Large intestine (tissue), 3 donors: ENCODE data around the gene HTT. TPM values are rescaled to one million over a fixed set of nuclear protein-coding genes. Genes with fewer than 3 reads are reported as not detected.

ENCODE experiments used
- DNase-seq, 2 donors: peaks; one replicate each; pipeline versions ENCODE4 v3.0.0 to v3.0.0-alpha.2; 2013
- H3K27ac ChIP-seq: one replicate; pipeline ENCODE4 v1.5.1; 2013; ENCODE audit warnings: low read length
- H3K27me3 ChIP-seq: 2 replicates; pipeline ENCODE4 v1.6.1; 2013; ENCODE audit warnings: low read length; ENCODE audit not compliant: control insufficient read depth, insufficient read depth
- H3K36me3 ChIP-seq: 2 replicates; pipeline ENCODE4 v1.6.1; 2013; ENCODE audit warnings: low read length; ENCODE audit not compliant: control insufficient read depth, insufficient read depth
- H3K4me1 ChIP-seq: one replicate; pipeline ENCODE4 v1.6.1; 2013; ENCODE audit warnings: low read length; ENCODE audit not compliant: control insufficient read depth, insufficient read depth
- H3K4me3 ChIP-seq: one replicate; pipeline ENCODE4 v1.5.1; 2013; ENCODE audit warnings: low read length
- H3K9me3 ChIP-seq: one replicate; pipeline ENCODE4 v1.6.1; 2013; ENCODE audit warnings: mild to moderate bottlenecking, low read depth, low read length, moderate library complexity; ENCODE audit not compliant: control insufficient read depth
- WGBS: methylation state at CpG from one replicate; pipeline ENCODE4 v1.1.5; 2013; ENCODE audit warnings: low lambda C conversion rate; ENCODE audit not compliant: insufficient coverage; 5-methylcytosine and 5-hydroxymethylcytosine counted together
- polyA plus RNA-seq: library from polyadenylated mRNA; unstranded; fragments of 120-200 nt; gene quantifications from one replicate; pipeline ENCODE4 v1.2.1, GENCODE V29; 2013

HTT gene
- polyA plus RNA-seq, 1 donor: 29.8 TPM

DNA sequence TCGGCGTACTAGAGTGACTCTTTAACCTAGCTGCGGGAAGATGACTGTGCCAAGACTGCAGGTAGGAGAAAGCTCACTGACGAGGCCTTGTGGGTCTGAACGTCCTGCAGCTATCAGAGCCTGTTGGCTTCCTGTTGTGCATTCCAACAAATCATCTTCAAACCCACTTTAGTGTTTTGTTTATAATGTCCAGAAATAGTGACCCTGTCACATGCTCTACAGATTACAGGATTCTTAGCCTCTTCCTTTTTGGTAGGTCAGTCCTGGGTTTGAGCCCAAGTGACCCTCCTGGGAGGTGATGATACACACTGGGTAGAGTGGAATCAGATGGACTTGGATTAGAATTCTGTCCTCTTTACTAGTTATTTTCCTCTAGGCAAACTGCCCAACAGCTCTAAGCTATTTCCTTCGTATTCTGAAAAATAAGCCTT, 33.2 kb downstream of the HTT start:
- H3K36me3 ChIP-seq: peaks cover 65% of the 10 kb centered on the region
- no peaks in the 10 kb centered on the region for H3K27me3 ChIP-seq
- H3K9me3 ChIP-seq: no peaks in the 10 kb centered on the region
- no peak for DNase-seq
- no peak overlapping the region for H3K4me3 ChIP-seq
- no CpG with 5 or more reads among the region's 6 CpGs for WGBS
- no peaks in the 10 kb centered on the region for H3K4me1 ChIP-seq
- H3K27ac ChIP-seq: no peak overlapping the region

DNA sequence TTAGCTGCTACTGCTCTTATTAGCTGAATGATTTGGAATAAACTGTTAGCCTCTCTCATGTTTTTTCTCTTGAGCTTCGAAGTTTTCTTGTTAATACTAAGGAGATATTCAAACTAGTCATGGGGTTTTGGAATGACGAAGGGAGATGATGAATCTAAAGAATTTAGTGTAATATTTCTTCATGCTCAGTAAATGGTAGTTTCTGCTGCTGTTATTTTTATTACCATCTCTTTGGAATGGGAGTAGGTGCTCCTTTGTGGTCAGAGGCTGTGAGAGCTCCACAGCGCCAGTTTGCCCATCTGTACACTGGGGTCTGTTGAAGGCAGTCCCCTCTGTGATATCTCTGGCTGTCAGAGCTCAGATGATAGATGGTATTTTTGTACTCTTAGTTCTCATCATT, 33.7 kb downstream of the HTT start:
- Histone ChIP-seq H3K27me3 (no peaks in the 10 kb centered on the region), H3K4me1 (no peaks in the 10 kb centered on the region), H3K4me3 (no peak overlapping the region), H3K9me3 (no peaks in the 10 kb centered on the region), H3K36me3 (peaks cover 64% of the 10 kb centered on the region), H3K27ac (no peak overlapping the region)
- 100% methylated on average over 2 of the region's 3 CpGs for WGBS
- no peak for DNase-seq

GRCh38 chr4:3111461-3111860, 37.0 kb downstream of the HTT start:
- Histone ChIP-seq H3K27ac (no peak overlapping the region), H3K9me3 (no peaks in the 10 kb centered on the region), H3K4me3 (no peak overlapping the region), H3K4me1 (no peaks in the 10 kb centered on the region), H3K27me3 (no peaks in the 10 kb centered on the region), H3K36me3 (peaks cover 75% of the 10 kb centered on the region)
- no CpG with 5 or more reads among the region's 5 CpGs for WGBS
- no peak for DNase-seq

GRCh38 chr4:3112201-3112600, 37.7 kb downstream of the HTT start:
- Histone ChIP-seq H3K4me1 (no peaks in the 10 kb centered on the region), H3K27me3 (no peaks in the 10 kb centered on the region), H3K27ac (no peak overlapping the region), H3K36me3 (peaks cover 76% of the 10 kb centered on the region), H3K9me3 (no peaks in the 10 kb centered on the region), H3K4me3 (no peak overlapping the region)
- 87% methylated on average over 2 of the region's 4 CpGs for WGBS
- no peak for DNase-seq

DNA sequence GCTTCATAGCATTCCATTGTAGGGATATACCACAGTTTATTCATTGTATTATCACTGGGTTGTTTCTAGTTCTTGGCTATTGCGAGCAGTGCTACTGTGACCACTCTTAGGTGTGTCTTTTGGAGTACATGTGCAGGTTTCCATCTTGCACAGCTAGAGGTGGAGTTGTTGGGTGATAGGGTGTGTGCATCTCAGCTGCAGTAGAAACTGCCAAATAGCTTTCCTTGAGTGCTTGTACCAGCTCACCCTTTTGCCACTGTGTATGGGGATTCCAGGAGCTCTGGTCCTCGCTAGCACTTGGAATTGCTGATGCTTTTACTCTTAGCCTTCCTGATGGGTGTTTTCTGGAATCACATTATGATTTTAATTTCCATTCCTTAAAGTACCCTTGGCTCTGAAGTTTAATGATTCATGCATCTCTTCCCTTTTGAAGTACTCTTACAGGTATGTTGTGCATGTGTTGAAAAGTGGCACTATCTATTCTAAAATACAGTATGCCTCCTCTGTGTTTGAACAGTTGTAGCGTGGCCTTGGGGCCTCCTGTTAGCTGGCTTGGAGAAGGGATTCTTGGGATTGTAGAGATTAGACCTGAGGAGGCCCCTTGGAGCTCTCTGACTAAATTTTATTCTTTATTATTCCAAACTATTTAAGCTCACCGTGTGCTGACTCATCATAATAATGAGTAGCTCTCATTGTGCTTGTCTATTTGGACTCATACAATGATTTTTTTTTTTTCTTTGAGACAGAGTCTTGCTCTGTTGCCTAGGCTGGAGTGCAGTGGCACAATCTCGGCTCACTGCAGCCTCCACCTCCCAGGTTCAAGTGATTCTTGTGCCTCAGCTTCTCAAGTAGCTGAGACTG, 38.4 kb downstream of the HTT start:
- no peaks in the 10 kb centered on the region for H3K27me3 ChIP-seq
- no peak overlapping the region for H3K27ac ChIP-seq
- no peak overlapping the region for H3K4me3 ChIP-seq
- H3K36me3 ChIP-seq: peaks cover 75% of the 10 kb centered on the region
- no peaks in the 10 kb centered on the region for H3K4me1 ChIP-seq
- no peak for DNase-seq
- no peaks in the 10 kb centered on the region for H3K9me3 ChIP-seq
- WGBS: 71% methylated on average over 1 of the region's 5 CpGs

GRCh38 chr4:3114377-3114776, 39.9 kb downstream of the HTT start:
- Histone ChIP-seq H3K36me3 (peaks cover 68% of the 10 kb centered on the region), H3K27ac (no peak overlapping the region), H3K4me3 (no peak overlapping the region), H3K27me3 (no peaks in the 10 kb centered on the region), H3K4me1 (no peaks in the 10 kb centered on the region), H3K9me3 (no peaks in the 10 kb centered on the region)
- DNase-seq: no peak
- WGBS: no CpG with 5 or more reads among the region's 6 CpGs

DNA sequence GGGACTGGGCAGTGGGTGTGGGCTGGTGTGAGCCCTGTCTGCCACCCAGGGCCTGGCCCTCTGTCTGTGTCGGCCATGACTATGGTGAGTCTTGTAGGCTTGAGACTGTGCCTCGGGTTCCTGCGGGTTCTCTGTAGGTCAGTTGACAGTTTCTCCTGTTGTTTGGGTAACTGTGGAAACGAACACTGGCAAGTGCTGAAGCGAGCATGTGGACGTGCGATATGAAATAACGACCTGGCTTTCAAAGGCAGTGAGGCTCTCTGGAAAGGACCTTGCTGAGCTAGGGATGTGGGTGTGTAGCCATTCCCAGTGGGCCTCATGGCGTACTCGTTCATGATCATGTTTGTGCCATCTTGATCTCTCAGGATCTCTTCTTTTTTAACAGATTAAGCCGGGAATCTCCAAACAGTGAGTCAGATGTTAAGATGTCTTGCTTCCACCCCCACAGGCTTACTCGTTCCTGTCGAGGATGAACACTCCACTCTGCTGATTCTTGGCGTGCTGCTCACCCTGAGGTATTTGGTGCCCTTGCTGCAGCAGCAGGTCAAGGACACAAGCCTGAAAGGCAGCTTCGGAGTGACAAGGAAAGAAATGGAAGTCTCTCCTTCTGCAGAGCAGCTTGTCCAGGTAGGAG, 41.3 kb downstream of the HTT start:
- Histone ChIP-seq H3K27me3 (no peaks in the 10 kb centered on the region), H3K4me1 (no peaks in the 10 kb centered on the region), H3K36me3 (peaks cover 62% of the 10 kb centered on the region), H3K4me3 (no peak overlapping the region), H3K9me3 (no peaks in the 10 kb centered on the region), H3K27ac (no peak overlapping the region)
- DNase-seq: no peak
- WGBS: 100% methylated on average over 3 of the region's 15 CpGs

DNA sequence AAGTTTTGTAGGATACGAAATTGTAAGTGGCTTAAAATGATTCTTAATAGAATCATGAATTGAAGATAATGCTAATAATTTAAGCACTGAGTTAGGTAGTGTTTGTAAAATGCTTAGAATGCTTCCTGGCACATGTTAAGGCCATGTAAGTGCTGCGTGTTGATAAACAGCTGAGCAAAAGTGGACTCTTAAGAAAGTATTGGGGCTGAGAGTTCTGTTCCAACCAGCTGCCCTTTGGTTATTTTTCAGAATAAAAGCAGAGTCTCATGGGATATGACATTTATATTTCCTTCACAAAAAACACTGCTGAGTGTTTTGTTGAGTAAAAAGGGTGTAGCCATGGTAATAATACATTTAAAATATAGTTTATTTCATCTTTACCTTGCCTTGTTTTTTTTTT, 42.5 kb downstream of the HTT start:
- 100% methylated on average over 1 of the region's 2 CpGs for WGBS
- peaks cover 64% of the 10 kb centered on the region for H3K36me3 ChIP-seq
- no peak overlapping the region for H3K4me3 ChIP-seq
- H3K27me3 ChIP-seq: no peaks in the 10 kb centered on the region
- no peaks in the 10 kb centered on the region for H3K9me3 ChIP-seq
- no peak overlapping the region for H3K27ac ChIP-seq
- no peaks in the 10 kb centered on the region for H3K4me1 ChIP-seq
- DNase-seq: no peak

DNA sequence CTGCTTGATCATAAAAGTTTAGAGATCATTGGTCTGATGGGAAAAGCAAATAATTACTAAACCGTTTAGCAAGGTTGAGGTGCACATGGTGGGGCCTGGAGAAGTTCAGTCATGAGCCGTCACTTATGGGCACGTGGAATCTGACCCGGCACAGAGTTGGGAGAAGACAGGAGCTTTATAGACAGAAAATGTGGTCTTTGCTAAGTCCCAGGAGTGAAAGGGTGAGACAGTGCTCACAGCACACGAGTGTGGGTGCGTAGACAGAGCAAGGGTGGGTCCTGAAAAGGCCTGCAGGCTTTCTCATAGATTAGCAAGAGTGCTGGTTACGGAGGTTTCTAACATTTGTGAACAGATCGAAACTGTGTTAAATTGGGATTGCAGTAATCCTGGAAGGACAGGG, 43.8 kb downstream of the HTT start:
- Histone ChIP-seq H3K4me1 (peaks cover 2% of the 10 kb centered on the region), H3K27me3 (no peaks in the 10 kb centered on the region), H3K4me3 (no peak overlapping the region), H3K27ac (no peak overlapping the region), H3K9me3 (no peaks in the 10 kb centered on the region), H3K36me3 (peaks cover 61% of the 10 kb centered on the region)
- WGBS: 88% methylated on average over 3 of the region's 8 CpGs
- no peak for DNase-seq

DNA sequence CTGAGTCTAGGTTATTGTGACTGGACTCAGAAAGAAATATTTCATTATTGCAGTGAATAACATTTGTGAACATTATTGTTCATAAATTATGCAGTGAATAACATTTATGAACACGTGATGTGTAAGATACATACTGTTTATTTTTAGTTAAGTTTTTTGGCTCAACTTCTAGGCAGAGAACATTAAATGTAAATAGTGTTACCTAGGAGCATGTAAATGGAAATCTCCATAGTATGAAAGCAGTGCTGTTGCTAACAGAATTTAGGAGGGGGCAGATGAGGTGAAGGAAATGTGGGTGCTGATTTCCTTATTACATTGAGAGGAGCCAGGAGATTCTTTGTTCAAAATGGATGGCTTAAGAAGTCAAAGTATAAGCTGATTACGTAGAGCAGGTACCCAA, 45.0 kb downstream of the HTT start:
- WGBS: 73% methylated on average over 2 of the region's 2 CpGs
- peaks cover 5% of the 10 kb centered on the region for H3K4me1 ChIP-seq

More for the DNA sequence above, 45.0 kb downstream of the HTT start:
- peaks cover 53% of the 10 kb centered on the region for H3K36me3 ChIP-seq
- no peak overlapping the region for H3K27ac ChIP-seq
- H3K4me3 ChIP-seq: no peak overlapping the region
- no peaks in the 10 kb centered on the region for H3K27me3 ChIP-seq
- H3K9me3 ChIP-seq: no peaks in the 10 kb centered on the region
- DNase-seq: no peak
